Measurements from ENCODE around the gene TVP23B.
A peak's percentile ranks its signal among the peaks of the same experiment; 100 is the strongest.
"Not testable (repeated sequence)": the region's sequence is repeated elsewhere in the genome, so short reads cannot be mapped to it uniquely, and the experiment has no call there.

Gene TVP23B

DNA sequence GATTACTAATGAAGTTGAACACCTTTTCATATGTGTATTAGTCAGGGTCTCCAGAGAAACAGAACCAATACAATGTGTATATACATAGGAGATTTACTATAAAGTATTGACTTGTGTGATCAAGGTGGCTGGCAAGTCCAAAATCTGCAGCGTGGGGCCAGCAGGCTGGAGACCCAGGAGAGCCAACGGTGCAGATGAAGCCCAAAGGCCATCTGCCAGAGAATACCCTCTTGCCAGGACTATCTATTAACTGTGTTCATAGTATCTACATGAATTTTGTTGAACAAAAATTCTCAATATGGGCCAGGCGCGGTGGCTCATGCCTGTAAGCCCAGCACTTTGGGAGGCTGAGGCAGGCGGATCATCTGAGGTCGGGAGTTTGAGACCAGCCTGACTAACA, 20.8 kb upstream of the TVP23B start:
- not testable (repeated sequence) for H3K27me3 Mint-ChIP-seq (ENCODE audit: low read depth); H3K4me1 Mint-ChIP-seq (ENCODE audit: low read depth); H3K9me3 Mint-ChIP-seq; H3K36me3 Mint-ChIP-seq (ENCODE audit: low read depth); H3K4me3 Mint-ChIP-seq; H3K27ac Mint-ChIP-seq

DNA sequence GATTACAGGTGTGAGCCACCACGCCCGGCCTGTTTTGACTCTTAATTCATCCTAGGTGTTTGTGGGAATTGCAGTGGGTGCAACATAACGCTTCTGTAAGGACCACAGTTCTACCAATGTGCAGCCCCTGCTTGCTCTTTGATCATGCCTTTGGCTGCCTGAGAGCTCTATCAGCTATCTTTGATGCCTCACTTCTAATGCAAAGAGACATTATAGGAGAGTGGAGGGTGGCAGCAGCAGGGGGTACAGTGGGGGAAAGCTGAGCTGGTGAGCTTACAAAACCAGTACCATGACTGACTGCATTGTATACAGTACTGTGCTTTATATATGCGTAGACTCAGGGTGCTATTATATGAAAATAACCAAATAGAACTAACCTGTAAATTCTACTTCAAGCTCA, 10.4 kb upstream of the TVP23B start:
- not testable (repeated sequence) for H3K9me3 Mint-ChIP-seq; H3K4me1 Mint-ChIP-seq (ENCODE audit: low read depth); H3K4me3 Mint-ChIP-seq; H3K27me3 Mint-ChIP-seq (ENCODE audit: low read depth); H3K27ac Mint-ChIP-seq; H3K36me3 Mint-ChIP-seq (ENCODE audit: low read depth)

DNA sequence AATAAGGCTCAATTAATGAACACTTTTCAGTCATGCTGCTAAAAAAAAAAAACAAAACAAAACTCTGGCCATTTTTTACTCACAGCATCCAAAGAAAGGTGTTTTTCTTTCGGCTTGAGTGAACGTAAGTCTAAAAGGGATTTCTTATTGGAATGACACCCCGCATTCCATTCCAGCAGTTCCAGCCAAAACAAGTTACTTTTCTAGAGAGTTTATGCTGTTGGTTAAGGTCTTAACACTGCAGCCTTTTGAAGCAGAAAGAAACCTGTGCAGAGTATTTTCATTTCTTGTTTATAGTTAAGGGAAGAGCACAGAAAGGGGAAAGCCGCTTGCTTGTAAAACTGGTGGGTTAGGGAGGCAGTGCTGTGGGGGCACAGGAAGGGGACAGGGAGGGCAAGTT, 9.9 kb upstream of the TVP23B start:
- not testable (repeated sequence) for H3K27me3 Mint-ChIP-seq (ENCODE audit: low read depth); H3K4me3 Mint-ChIP-seq; H3K9me3 Mint-ChIP-seq; H3K27ac Mint-ChIP-seq; H3K4me1 Mint-ChIP-seq (ENCODE audit: low read depth); H3K36me3 Mint-ChIP-seq (ENCODE audit: low read depth)

DNA sequence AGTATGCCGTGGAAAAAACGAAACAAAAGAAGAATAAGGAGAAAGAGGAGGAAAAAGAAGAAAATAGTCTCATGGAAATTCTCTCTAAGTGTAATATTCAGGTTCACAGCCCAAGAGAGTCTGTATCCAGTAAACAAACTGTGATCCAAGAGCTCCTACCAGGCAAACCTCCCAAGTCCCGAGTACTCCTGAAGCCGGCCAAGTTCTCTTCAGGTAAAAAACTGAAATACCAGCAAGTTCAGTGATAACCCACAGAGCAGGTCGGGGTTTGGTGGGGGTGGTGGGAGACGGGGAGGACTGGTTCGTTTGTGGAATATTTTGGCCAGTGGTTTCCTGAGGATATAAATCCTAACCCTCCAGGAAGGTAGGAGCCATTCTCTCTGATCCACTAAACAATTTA, 8.5 kb upstream of the TVP23B start:
- Mint-ChIP-seq H3K9me3 (no peaks in the 10 kb centered on the region), H3K36me3 (ENCODE audit: low read depth) (no peaks in the 10 kb centered on the region), H3K4me3 (no peak overlapping the region), H3K27ac (no peak overlapping the region), H3K4me1 (ENCODE audit: low read depth) (no peaks in the 10 kb centered on the region), H3K27me3 (ENCODE audit: low read depth) (peaks cover 9% of the 10 kb centered on the region)

DNA sequence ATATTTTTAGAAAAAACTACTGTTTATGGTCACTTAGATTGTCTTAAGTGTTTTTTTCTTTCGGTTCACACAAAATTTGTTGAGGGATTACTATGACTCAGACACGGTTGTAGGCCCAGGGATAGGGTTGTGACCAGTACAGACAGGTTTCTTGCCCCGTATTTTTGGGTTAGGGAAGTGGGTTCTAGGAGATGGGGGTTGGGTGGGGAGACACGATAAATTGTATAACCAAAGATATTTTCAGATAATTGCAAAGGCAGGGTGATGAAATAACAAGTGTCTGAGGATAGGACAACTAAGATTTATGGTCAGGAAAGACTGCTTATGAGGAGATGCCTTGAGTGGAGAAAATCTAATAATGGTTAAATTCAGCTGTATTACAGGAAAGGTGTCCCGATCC, 822 bp downstream of the TVP23B start:
- Mint-ChIP-seq H3K4me3 (peak overlapping the region; percentile 69), H3K4me1 (ENCODE audit: low read depth) (peaks cover 17% of the 10 kb centered on the region), H3K27ac (peak overlapping the region; percentile 77)
- not testable (repeated sequence) for H3K36me3 Mint-ChIP-seq (ENCODE audit: low read depth); H3K9me3 Mint-ChIP-seq; H3K27me3 Mint-ChIP-seq (ENCODE audit: low read depth)

DNA sequence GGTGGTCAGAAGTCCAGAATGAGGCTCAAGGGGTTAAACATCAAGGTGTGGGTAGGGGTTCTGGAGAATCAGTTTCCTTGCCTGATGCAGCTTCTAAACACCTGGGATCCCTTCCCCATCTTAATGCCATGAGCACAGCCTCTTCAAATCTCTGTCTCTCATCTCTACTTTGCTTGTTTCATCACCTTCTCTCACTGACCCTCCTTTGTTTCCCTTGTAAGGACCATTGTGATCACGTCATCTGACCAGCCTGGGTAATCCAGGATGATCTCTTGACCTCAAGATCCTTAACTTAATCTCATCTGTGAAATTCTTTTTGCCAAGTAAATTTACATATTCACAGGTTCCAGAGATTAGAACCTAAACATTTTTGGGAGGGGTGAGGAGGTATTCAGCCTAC, 5.0 kb downstream of the TVP23B start:
- Mint-ChIP-seq H3K4me1 (ENCODE audit: low read depth) (peaks cover 19% of the 10 kb centered on the region), H3K36me3 (ENCODE audit: low read depth) (peaks cover 12% of the 10 kb centered on the region)
- not testable (repeated sequence) for H3K9me3 Mint-ChIP-seq; H3K4me3 Mint-ChIP-seq; H3K27ac Mint-ChIP-seq; H3K27me3 Mint-ChIP-seq (ENCODE audit: low read depth)

DNA sequence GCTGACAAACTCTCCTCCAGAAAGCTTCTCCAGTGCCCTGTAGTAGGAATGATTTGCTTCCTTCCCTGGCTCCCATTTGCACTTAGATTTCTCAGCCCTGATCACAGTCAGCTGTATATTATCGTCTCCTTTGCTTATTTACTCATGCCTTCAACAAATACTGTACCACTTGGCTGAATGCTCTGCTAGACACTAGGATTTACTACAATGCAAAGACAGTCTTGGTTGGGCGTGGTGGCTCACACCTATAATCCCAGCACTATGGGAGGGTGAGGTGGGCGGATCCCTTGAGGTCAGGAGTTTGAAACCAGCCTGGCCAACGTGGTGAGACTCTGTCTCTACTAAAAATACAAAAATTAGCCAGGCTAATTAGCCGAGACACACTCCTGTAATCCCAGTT, 5.9 kb downstream of the TVP23B start:
- H3K27ac Mint-ChIP-seq; H3K9me3 Mint-ChIP-seq; H3K27me3 Mint-ChIP-seq (ENCODE audit: low read depth); H3K4me3 Mint-ChIP-seq: not testable (repeated sequence)
- peaks cover 12% of the 10 kb centered on the region for H3K36me3 Mint-ChIP-seq (ENCODE audit: low read depth)
- peaks cover 19% of the 10 kb centered on the region for H3K4me1 Mint-ChIP-seq (ENCODE audit: low read depth)

DNA sequence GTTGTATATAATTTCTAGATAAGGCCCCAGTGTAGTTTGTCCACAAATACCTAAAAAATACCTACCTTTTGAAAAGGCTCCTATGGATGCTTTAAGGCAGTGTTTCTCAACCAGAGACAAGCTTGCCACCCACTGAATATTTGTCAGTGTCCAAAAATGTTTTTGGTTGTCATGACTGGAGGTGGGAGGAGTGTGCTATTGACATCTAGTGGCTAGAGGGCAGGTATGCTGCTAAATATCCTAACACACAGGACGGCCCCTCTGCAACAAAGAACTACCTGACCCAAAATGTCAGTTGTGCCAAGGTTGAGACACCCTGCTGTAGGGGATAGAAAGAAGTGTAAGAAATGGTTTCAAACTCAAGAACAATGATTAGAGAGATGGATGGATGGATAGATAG, 10.4 kb downstream of the TVP23B start:
- peaks cover 11% of the 10 kb centered on the region for H3K4me1 Mint-ChIP-seq (ENCODE audit: low read depth)

DNA sequence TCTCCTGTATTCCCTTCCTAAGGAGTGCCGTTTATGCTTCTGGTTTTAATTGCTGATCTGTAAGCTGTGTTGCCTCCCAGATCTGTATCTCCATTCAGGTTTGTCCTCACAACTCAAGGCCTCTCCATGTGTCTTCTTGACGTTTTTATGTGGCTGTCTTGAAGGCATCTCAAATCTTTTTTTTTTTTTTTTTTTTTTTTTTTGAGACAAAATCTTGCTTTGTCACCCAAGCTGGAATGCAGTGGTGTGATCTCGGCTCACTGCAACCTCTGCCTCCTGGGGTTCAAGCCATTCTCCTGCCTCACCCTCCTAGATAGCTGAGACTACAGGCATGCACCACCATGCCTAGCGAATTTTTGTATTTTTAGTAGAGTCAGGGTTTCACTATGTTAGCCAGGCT, 13.9 kb downstream of the TVP23B start:
- H3K4me3 Mint-ChIP-seq, result not testable (repeated sequence)

More for the DNA sequence above, 10.4 kb downstream of the TVP23B start:
- not testable (repeated sequence) for H3K27ac Mint-ChIP-seq; H3K4me3 Mint-ChIP-seq; H3K9me3 Mint-ChIP-seq; H3K27me3 Mint-ChIP-seq (ENCODE audit: low read depth)
- H3K36me3 Mint-ChIP-seq (ENCODE audit: low read depth), result peaks cover 18% of the 10 kb centered on the region

DNA sequence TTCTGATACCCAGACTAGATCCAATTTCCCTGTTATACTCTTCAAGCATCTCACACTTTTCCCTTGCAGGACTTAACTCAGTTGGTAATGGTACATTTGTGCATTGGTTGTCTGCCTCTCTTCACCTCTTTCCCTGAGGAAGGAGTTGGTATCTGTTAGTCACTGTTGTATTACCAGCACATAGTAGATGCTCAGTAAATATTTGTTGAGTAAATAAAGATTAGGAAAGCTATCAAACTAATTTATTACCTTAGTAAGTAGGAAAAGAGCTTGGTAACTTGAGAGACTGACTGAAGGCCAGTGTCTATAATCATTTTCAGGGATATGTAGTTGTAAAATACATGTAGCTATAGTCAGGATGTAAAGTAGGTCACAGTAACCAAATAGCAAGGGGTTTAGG, 15.9 kb downstream of the TVP23B start:
- not testable (repeated sequence) for H3K4me1 Mint-ChIP-seq (ENCODE audit: low read depth); H3K27ac Mint-ChIP-seq; H3K27me3 Mint-ChIP-seq (ENCODE audit: low read depth); H3K9me3 Mint-ChIP-seq; H3K4me3 Mint-ChIP-seq
- H3K36me3 Mint-ChIP-seq (ENCODE audit: low read depth), result peaks cover 25% of the 10 kb centered on the region

More for the DNA sequence above, 13.9 kb downstream of the TVP23B start:
- H3K27me3 Mint-ChIP-seq (ENCODE audit: low read depth); H3K4me1 Mint-ChIP-seq (ENCODE audit: low read depth); H3K27ac Mint-ChIP-seq; H3K9me3 Mint-ChIP-seq: not testable (repeated sequence)
- H3K36me3 Mint-ChIP-seq (ENCODE audit: low read depth), result peaks cover 21% of the 10 kb centered on the region

DNA sequence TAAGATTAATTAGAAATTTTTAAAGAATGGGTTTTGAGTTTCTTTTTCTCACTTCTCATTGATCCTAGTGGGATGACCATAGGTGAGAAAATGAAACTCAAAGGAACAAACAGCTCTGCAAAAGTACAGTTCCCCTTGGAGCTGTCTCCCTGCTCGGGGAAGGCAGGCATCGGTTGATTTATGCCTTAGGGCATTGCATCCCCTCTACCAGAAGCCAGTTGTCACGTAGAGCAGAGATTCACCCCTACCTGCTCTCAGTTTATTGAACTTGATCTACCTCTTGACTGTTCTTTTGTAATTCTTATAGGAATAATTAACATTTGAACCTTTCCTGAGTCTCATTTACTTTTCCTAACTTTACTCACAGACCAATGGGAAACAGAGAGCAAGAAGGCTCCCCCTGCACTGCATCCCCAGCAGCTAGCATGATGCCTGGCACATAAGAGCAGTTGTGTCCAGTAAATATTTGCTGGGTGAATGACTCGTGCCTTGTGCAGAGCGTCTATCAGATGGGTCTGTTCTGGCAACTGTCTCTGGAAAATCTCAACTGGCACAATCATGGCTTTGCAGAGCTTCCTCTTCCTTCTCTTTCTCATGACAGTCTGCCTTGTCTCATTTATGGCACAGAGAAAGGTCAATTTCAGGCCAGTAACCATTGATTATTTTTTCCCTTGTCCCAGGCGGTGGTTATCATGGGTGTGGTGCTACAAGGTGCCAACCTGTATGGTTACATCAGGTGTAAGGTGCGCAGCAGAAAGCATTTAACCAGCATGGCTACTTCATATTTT, 22.7 kb downstream of the TVP23B start:
- not testable (repeated sequence) for H3K4me3 Mint-ChIP-seq; H3K9me3 Mint-ChIP-seq; H3K4me1 Mint-ChIP-seq (ENCODE audit: low read depth); H3K27ac Mint-ChIP-seq; H3K27me3 Mint-ChIP-seq (ENCODE audit: low read depth)
- H3K36me3 Mint-ChIP-seq (ENCODE audit: low read depth), result peaks cover 25% of the 10 kb centered on the region

DNA sequence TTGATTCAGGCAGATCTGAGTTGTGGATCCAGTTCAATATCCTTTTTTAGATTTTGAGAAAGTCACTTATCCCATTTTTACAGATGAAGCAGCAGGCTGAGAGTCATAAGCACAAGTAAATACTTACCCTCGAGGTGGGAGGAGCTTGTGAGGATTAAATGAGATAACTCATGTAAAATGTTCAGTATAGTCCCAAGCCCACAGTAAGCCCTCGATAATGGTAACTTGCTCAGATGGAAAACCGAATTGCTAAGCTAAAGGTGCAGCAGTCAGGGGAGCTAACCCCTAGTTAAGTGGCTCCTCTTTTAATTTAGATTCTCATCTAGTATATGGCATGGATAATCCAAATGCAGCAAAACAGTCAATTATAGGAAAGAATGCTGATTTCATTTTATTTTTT, 34.9 kb downstream of the TVP23B start:
- not testable (repeated sequence) for H3K36me3 Mint-ChIP-seq (ENCODE audit: low read depth); H3K4me1 Mint-ChIP-seq (ENCODE audit: low read depth); H3K9me3 Mint-ChIP-seq; H3K27ac Mint-ChIP-seq; H3K27me3 Mint-ChIP-seq (ENCODE audit: low read depth); H3K4me3 Mint-ChIP-seq

DNA sequence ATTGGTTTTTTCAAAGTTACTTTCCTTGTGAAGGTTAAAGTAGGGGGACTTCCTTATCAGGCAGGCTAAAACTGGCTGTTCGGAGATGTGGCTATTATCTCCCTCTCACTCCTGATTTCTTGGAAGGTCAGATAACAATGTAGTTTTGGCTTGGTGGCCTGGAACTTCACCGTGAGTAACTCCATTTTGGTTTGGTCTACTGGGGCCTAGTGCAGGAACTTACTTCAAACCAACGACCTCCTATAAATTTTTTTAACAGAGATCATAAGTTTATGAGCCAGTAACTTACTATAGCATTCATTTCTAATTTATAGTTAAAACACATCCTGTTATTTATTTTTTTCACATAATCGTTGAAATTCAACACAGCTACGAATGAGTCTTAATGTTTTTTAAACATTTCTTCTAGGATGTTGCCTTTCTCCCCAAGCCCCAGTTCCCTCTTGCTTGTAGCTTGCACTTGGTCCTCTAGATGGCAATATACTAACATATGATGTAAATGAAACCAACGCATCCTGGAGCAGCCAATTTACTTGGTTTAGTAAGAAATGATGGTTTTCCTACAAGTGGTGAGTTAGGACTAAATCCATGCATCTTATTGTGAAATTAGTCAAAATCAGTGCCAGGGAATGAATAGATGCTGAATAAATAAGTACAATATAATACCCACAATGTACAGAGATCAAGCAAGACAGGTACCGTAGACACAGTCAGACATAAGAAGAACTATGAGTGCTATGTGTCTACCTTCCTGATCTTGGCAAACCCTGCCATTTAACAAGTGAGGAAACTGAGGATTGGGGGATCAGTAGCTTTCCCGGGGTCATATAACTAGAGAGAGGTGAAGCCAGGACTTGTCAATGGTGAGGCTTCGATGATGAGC, 35.7 kb downstream of the TVP23B start:
- H3K9me3 Mint-ChIP-seq; H3K36me3 Mint-ChIP-seq (ENCODE audit: low read depth); H3K4me1 Mint-ChIP-seq (ENCODE audit: low read depth); H3K4me3 Mint-ChIP-seq; H3K27ac Mint-ChIP-seq; H3K27me3 Mint-ChIP-seq (ENCODE audit: low read depth): not testable (repeated sequence)

DNA sequence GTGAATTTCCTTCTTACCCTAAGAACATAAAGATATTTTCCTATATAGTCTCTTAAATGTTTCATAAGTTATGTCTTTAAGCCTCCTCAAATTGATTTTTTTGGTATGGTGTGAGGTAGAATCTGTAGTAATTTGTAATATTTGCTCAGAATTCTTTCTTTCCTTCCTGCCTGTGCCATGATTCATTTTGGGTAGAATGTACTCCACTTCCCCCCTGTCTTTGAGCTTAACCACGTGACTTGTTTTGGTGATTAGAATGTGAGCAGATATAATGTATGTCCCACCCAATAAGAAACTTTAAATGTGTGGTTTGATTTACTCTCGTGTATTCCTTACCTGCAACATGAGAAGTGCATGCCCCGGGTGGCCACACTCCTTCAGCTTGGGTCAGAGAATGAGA, 40.4 kb downstream of the TVP23B start:
- H3K27me3 Mint-ChIP-seq (ENCODE audit: low read depth); H3K9me3 Mint-ChIP-seq; H3K36me3 Mint-ChIP-seq (ENCODE audit: low read depth); H3K4me3 Mint-ChIP-seq; H3K27ac Mint-ChIP-seq; H3K4me1 Mint-ChIP-seq (ENCODE audit: low read depth): not testable (repeated sequence)

DNA sequence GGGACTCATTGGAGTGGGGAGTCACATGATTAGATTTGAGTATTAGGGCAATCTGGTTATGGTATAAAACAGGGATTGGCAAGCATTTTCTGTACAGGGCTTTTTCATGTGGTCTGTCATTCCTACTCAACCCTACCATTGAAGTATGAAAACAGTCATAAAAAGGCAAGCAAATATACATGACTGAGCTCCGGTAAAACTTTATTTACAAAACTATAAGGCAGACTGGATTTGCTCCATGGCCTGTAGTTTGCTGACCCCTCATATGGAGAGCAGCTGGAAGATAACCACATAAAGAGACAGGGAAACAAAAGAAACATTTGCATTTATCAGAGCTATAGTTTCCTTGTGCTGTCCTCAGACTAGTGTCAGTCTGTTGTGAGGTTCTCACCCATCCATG, 46.6 kb downstream of the TVP23B start:
- not testable (repeated sequence) for H3K9me3 Mint-ChIP-seq; H3K36me3 Mint-ChIP-seq (ENCODE audit: low read depth); H3K27me3 Mint-ChIP-seq (ENCODE audit: low read depth); H3K4me1 Mint-ChIP-seq (ENCODE audit: low read depth); H3K4me3 Mint-ChIP-seq; H3K27ac Mint-ChIP-seq

All from T-helper 1 cell treated with Interleukin-12 subunit alpha and Interleukin-12 subunit beta and Interleukin-4 antibody, amounts not matched to agents 30 μg/mL and 1 μg/mL, for 36 hours (primary cell).